Measurements from ENCODE around the gene LYST.

The LYST gene

GRCh38 chr1:235818632-235819136 is 48.0 kb downstream of the LYST start:
- TF ChIP-seq, protein P1, sequence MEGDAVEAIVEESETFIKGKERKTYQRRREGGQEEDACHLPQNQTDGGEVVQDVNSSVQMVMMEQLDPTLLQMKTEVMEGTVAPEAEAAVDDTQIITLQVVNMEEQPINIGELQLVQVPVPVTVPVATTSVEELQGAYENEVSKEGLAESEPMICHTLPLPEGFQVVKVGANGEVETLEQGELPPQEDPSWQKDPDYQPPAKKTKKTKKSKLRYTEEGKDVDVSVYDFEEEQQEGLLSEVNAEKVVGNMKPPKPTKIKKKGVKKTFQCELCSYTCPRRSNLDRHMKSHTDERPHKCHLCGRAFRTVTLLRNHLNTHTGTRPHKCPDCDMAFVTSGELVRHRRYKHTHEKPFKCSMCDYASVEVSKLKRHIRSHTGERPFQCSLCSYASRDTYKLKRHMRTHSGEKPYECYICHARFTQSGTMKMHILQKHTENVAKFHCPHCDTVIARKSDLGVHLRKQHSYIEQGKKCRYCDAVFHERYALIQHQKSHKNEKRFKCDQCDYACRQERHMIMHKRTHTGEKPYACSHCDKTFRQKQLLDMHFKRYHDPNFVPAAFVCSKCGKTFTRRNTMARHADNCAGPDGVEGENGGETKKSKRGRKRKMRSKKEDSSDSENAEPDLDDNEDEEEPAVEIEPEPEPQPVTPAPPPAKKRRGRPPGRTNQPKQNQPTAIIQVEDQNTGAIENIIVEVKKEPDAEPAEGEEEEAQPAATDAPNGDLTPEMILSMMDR (IDR thresholded peaks at IDR 0.05; ENCODE audit: control insufficient read depth, insufficient read depth, low read depth, low read length, missing control alignments): no peak
- no peak overlapping the region for H3K4me3 ChIP-seq (ENCODE audit: control insufficient read depth, low read depth, low read length)
- DNase-seq (ENCODE audit: low read depth): no peak

DNA sequence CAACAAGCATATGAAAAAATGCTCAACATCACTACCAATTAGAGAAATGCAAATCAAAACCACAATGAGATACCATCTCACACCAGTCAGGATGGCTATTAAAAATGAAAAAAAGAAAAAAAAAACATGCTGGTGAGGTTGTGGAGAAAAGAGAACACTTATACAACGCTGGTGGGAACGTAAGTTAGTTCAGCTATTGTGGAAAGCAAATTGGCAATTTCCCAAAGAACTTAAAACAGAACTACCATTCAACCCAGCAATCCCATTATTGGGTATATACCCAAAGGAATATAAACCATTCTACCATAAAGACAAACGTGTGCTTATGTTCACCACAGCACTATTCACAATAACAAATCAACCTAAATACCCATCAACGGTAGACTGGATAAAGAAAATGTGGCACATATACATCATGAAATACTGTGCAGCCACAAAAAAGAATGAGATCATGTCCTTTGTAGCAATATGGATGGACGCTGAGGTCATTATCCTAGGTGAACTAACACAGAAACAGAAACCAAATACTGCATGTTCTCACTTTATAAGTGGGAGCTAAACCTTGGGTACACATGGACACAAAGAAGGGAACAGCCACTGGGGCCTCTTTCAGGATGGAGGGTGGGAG is 49.5 kb downstream of the LYST start:
- TF ChIP-seq, protein P1 (IDR thresholded peaks at IDR 0.05; ENCODE audit: control insufficient read depth, insufficient read depth, low read depth, low read length, missing control alignments): no peak
- DNase-seq (ENCODE audit: low read depth): no peak
- H3K4me3 ChIP-seq (ENCODE audit: control insufficient read depth, low read depth, low read length): no peak overlapping the region

- DNase-seq (ENCODE audit: low read depth): no peak
- TF ChIP-seq, protein P1 (IDR thresholded peaks at IDR 0.05; ENCODE audit: control insufficient read depth, insufficient read depth, low read depth, low read length, missing control alignments): no peak
- H3K4me3 ChIP-seq (ENCODE audit: control insufficient read depth, low read depth, low read length): no peak overlapping the region
Observed at GRCh38 chr1:235809688-235810397, 56.9 kb downstream of the LYST start.

DNA sequence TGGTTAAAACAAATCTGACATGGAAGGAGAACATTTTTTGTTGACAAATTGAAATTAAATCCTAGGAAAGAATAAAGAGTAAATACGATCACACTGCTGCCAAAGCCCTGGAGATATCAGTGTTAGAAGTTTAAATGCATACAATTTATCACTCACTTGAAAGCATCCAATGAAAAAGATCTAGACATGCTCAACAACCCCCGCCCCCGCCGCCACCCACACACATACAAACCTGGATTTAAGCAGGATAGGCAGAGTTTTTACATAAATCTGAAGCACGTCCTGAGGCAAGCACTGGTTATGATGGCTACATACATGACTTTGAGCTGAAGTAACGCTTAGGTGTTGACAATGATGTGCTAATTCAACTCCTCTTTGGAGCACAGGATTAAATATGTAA is 58.5 kb downstream of the LYST start:
- no peak for DNase-seq (ENCODE audit: low read depth)
- TF ChIP-seq, protein P1 (IDR thresholded peaks at IDR 0.05; ENCODE audit: control insufficient read depth, insufficient read depth, low read depth, low read length, missing control alignments): no peak
- no peak overlapping the region for H3K4me3 ChIP-seq (ENCODE audit: control insufficient read depth, low read depth, low read length)

DNA sequence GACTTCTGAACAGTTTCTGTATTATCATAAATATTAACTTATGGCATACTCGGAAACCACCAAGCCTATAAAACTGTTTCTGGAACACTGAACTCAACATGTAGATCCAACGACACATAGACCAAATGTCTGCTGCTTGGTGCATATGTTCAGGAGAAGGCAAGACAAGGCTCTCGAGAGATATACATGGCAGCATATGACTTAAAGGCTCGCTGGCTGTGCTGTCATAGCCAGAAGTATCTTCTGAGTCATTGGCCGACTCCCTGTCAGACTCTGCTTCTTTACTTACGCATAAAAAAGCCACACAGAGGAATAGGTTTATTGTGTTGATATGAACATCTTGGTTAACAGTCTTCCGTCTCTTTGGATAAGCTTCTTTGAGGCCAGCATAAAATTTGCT is 60.6 kb downstream of the LYST start:
- no peak for DNase-seq (ENCODE audit: low read depth)
- TF ChIP-seq, protein P1 (IDR thresholded peaks at IDR 0.05; ENCODE audit: control insufficient read depth, insufficient read depth, low read depth, low read length, missing control alignments): no peak
- H3K4me3 ChIP-seq (ENCODE audit: control insufficient read depth, low read depth, low read length): no peak overlapping the region

DNA sequence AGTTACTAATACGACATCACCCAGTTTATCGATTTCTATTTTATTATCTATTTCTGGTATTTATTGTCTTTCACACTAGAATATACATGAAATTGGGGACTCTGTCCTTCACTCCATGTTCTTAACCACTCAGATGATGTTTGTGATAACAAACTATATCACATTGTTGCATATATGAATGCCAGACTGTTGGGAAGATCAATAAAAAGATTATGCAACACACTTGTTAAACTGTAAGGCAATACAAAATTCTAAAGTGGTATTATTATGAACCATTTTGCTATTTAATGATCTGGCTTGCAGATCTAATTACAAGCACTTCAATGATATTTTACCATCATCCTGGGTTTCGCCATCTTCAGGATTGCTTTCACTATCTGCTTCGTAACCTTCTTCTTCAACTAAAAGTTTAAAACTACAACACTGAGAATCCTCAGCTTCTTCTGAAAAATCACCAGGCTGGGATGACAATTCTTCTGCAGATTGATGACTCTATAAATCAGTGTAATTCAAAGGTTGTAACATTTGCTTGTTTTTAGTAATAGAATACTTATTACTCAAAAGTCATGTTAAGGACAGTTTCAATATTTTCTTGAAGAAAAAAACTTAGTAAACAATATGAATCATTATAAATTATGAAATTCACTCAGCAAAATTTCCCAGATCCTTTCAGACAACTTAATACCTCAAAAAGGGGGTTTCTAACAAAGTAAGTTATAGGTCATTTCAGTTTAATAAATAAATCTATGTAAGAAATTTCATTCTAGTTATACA is 63.9 kb downstream of the LYST start:
- no peak for DNase-seq (ENCODE audit: low read depth)
- no peak overlapping the region for H3K4me3 ChIP-seq (ENCODE audit: control insufficient read depth, low read depth, low read length)
- TF ChIP-seq, protein P1 (IDR thresholded peaks at IDR 0.05; ENCODE audit: control insufficient read depth, insufficient read depth, low read depth, low read length, missing control alignments): no peak
